SK-N-DZ (cell line): ENCODE data around the gene FBP1. TPM values are rescaled to one million over a fixed set of nuclear protein-coding genes. Genes with fewer than 3 reads are reported as not detected.

Experiments
- DNase-seq: peaks from one replicate; pipeline ENCODE4 v3.0.0-alpha.2; 2015; ENCODE audit warnings: low spot score
- polyA plus RNA-seq, 2 experiments: library from polyadenylated mRNA; depleted of rRNA; stranded (reverse); fragments of >200 nt; gene quantifications; 2 replicates each; pipeline ENCODE4 v1.2.3, GENCODE V29; 2014

Gene FBP1
- polyA plus RNA-seq (2014; cell fraction: cytosol; rRNA removed), result 11.3 and 11.4 TPM in 2 replicates
- polyA plus RNA-seq (2014; cell fraction: nucleus; rRNA removed), result 7.4 and 9.7 TPM in 2 replicates

- no peak for DNase-seq
Observed at GRCh38 chr9:94639061-94639998, at the start of gene FBP1. Gene FBP1 (minus strand): TSS chr9:94639518. CDS start chr9:94639310, 208 bp downstream.

DNA sequence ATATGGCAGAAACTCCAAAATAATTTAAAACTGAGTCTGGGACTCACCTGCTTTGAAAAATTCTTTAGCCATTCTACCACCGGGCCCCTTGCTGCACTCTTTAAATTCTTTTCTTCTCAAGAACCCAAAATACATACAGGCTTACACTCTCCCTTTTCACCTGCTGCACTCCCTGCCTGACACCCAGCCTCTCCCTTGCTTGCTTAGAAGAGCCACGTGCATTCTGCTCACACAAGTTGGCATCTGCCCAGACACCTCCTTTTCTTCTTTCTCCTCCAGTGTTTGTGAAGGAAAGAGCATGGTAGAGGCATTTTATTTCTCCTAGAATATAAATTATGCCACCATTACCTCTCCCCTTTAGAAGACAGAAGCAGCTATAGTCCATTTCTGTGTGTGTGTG, 48.1 kb upstream of the FBP1 start:
- no peak for DNase-seq

DNA sequence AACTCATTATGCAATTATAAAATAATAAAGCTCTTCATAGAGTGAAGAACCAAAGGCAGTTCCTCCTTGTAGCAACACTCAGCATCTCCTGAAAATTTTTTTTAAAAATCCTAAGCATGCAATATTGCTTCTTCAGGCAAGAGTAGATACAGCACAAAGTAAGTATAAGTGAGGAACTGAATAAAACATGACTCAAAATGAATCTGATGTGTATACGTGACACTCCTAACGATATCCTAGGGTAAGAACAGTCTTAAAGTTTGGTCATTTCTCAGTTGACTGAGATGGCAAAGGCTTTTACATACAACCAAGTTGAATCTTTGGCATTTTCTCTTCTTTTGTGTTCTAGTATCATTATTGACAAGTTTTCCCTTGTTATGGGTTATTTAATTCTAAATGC, 46.0 kb upstream of the FBP1 start:
- no peak for DNase-seq

GRCh38 chr9:94681508-94681907, 42.2 kb upstream of the FBP1 start:
- DNase-seq, result peak; percentile 88

GRCh38 chr9:94680621-94681020, 41.3 kb upstream of the FBP1 start:
- DNase-seq, result peak; percentile 97

DNA sequence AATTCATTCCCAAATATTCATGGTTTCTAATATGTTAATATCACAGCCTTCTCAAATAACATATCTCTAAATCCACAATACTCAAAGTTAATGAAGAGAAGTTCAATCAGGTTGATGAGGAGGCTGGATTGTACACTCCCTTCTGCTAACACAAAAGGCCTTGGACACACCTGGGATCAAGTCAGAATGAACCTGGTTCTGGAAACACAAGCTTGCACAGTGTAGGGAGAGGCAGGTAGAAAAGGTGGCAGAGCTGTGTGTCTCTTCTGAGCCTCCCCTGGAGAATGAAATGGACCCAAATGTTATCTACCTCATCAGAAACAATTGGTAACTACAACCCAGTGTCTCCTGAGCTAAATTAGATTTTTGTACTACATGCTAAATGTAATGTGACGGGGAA, 40.7 kb upstream of the FBP1 start:
- DNase-seq, result peak; percentile 46

GRCh38 chr9:94679587-94679986, 40.3 kb upstream of the FBP1 start:
- DNase-seq, result no peak

- DNase-seq, result no peak
Observed at GRCh38 chr9:94677929-94678328, 38.6 kb upstream of the FBP1 start.

GRCh38 chr9:94676446-94677131, 37.3 kb upstream of the FBP1 start:
- DNase-seq, result no peak

DNA sequence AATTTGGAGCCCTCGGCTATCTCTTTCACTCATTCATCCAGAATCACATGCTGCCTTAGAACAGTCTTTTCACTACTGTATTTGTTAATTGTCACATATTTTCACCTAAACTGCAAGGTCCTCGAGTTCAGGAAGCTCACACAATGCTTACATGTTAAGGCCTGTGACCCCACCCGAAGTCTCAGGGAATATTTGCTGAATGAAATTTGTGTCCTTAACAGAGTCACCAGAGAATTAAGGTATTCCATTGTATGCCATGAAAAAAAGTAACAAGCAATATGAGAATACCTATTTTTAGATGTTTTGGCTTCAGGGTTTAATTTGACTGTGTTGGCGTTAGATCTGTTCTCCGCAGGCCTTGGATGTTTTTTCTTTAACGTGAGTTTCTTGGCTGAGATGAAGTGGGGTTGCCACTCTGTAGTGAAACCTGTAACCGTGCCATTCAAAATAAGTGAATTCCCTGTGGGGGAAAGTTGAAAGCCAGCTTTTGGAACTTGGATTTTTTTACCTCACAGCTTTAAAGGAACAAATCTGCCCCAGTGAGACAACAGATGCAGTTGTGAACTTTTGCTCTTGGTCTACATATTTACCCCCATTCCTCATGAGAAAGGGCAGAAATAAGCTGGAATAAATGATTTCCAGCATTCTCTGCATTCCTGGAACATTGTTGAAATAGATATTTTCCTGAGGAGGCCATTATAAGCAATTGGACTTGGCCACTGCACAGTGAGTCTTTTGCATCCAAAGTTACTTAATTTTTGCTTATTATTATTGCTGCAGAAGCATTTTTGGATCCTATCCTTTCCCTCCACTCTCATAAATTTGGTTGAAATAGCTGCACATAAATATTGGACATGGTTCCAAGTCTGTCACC, 35.9 kb upstream of the FBP1 start:
- DNase-seq, result no peak

- no peak for DNase-seq
Observed at GRCh38 chr9:94672811-94673487, 33.6 kb upstream of the FBP1 start.

GRCh38 chr9:94668928-94669729, 29.8 kb upstream of the FBP1 start:
- peak; percentile 83 for DNase-seq

GRCh38 chr9:94668418-94668927, 29.2 kb upstream of the FBP1 start:
- no peak for DNase-seq

GRCh38 chr9:94666364-94667099, 27.2 kb upstream of the FBP1 start:
- no peak for DNase-seq

GRCh38 chr9:94665613-94666012, 26.3 kb upstream of the FBP1 start:
- no peak for DNase-seq

DNA sequence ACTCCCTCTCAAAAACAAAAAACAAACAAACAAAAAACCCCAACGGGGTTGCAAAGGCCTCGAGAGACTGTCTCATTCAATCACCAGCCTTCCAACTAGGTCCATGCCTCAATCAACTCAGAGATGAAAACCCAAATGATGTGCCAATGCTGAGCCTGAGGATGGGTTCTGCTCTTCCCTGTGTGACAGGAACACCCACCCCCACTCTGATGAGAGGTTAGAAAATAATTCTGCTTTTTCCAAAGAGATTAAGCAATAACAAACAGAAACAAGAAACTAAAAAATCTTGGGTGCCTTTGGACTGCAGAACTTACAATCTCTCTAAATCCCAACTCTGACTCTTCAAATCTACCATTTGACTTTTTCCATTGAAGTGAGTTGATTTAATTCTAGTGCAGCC, 25.5 kb upstream of the FBP1 start:
- no peak for DNase-seq

GRCh38 chr9:94663640-94664039, 24.3 kb upstream of the FBP1 start:
- no peak for DNase-seq

GRCh38 chr9:94663140-94663539, 23.8 kb upstream of the FBP1 start:
- DNase-seq, result no peak

DNA sequence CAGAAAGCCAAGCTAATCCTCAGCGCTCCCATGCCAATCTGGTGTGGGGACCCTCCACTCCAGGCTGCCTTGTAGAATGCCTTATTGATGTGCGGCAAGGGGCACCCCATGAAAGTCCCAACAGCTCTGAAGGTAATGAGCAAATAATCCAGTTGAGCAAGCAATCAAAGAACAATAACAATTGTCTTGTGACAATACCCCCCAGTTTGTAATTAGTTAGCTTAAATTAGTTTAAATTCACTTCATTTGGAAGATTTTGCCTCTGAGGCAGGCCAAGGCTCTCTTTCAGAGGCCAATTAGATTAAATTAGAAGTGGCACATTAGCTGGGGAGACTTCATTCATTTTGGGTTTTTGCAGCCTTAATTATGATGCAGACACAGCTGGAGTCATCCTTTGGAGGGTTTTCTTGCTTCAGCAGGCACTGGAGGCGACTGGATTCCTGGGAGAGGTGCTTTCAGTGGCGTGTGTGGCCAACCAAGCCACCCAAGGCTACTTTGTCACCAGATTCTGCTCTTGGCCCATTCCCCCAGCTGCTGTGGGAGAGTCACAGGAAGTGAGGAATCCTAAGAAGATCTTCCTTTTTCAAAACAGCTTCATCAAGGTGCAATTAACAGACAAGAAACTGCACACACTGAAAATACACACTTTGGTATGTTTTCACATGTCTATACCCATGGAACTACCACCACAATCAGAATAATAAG, 17.9 kb upstream of the FBP1 start:
- no peak for DNase-seq
